Inflammatory macrophage treated with lipopolysaccharide for 1 hour (primary cell): Measurements from ENCODE around the gene ALDH3A1.

Source experiments
- DNase-seq, 2 donors: peaks; one replicate each; pipeline ENCODE4 v3.0.0-alpha.2; 2020 to 2022

The ALDH3A1 gene

GRCh38 chr17:19718613-19719354 lies 29.3 kb downstream of the ALDH3A1 start:
- DNase-seq, result no peak

GRCh38 chr17:19718041-19718612 lies 30.0 kb downstream of the ALDH3A1 start:
- DNase-seq, result no peak

GRCh38 chr17:19717411-19717908 lies 30.6 kb downstream of the ALDH3A1 start:
- DNase-seq, result no peak

GRCh38 chr17:19717031-19717360 lies 31.1 kb downstream of the ALDH3A1 start:
- DNase-seq, result no peak

GRCh38 chr17:19716108-19717030 lies 31.7 kb downstream of the ALDH3A1 start, which contains the start of gene SLC47A2:
TSS of gene SLC47A2 (minus strand) at chr17:19716584. CDS start at chr17:19716555, 29 bp downstream.
- DNase-seq, result no peak

- DNase-seq, result no peak
Measured at GRCh38 chr17:19714542-19715411, 33.3 kb downstream of the ALDH3A1 start.

- DNase-seq, result no peak
Measured at GRCh38 chr17:19713901-19714361, 34.2 kb downstream of the ALDH3A1 start.

- no peak for DNase-seq
Measured at GRCh38 chr17:19713462-19713861, 34.6 kb downstream of the ALDH3A1 start.

- no peak for DNase-seq
Measured at GRCh38 chr17:19712436-19713004, 35.6 kb downstream of the ALDH3A1 start.

GRCh38 chr17:19709841-19710240 lies 38.3 kb downstream of the ALDH3A1 start:
- DNase-seq, result no peak

- DNase-seq, result no peak
Measured at GRCh38 chr17:19708431-19709175, 39.5 kb downstream of the ALDH3A1 start.

GRCh38 chr17:19707728-19708221 lies 40.3 kb downstream of the ALDH3A1 start:
- no peak for DNase-seq

GRCh38 chr17:19706791-19707727 lies 41.0 kb downstream of the ALDH3A1 start:
- no peak for DNase-seq

GRCh38 chr17:19705771-19706770 lies 42.0 kb downstream of the ALDH3A1 start:
- DNase-seq, result no peak

GRCh38 chr17:19705201-19705600 lies 42.9 kb downstream of the ALDH3A1 start:
- no peak for DNase-seq

- no peak for DNase-seq
Measured at GRCh38 chr17:19703828-19704613, 44.1 kb downstream of the ALDH3A1 start.

- no peak for DNase-seq
Measured at GRCh38 chr17:19703106-19703827, 44.8 kb downstream of the ALDH3A1 start.
